ENCODE data around the gene TCEA3. TPM values are rescaled to one million over a fixed set of nuclear protein-coding genes. Genes with fewer than 3 reads are reported as not detected.

TCEA3 gene
- total RNA-seq, 4 donors from 2014 or later: 16.7 to 24.1 (median 20.9) TPM

- whole genome bisulfite sequencing: 2% methylated on average over 13 of the region's 29 CpGs
- Histone ChIP-seq H3K4me3 (peak within 1 kb of the TSS; percentile 70 to 84 (median 80)), H3K27me3 (no peaks in the 10 kb centered on the region), H3K4me1 (peaks cover 37 to 60% (median 52%) of the 10 kb centered on the region in 4 donors), H3K36me3 (peaks cover 0 to 25% (median 19%) of the 10 kb centered on the region in 4 donors), H3K9me3 (peaks cover 0 to 10% (median 1%) of the 10 kb centered on the region in 4 donors), H3K27ac (replicated peaks in 1 of 4) (peak within 1 kb of the TSS; percentile 90 to 99 (median 96))
- no peak for DNase-seq (ENCODE audit: extremely low spot score)
- intact Hi-C loops (cut with DNase I): loop anchor here (5.0 to 10.0 kb wide), 2 partner anchors 33 to 115 kb away; partner anchors contain the start of gene ASAP3
- TF ChIP-seq POLR2A (IDR thresholded peaks at IDR 0.05; ENCODE audit: low read depth) (no peak), EP300 (IDR thresholded peaks at IDR 0.05) (no peak), CTCF (IDR thresholded peaks at IDR 0.05) (no peak), POLR2AphosphoS5 (IDR thresholded peaks at IDR 0.05) (peak; percentile 42 to 72)
These were observed 55.1 kb downstream of the TCEA3 start, which contains the start of gene ZNF436 for GRCh38 chr1:23369335-23370013. Gene ZNF436 (minus strand): TSS chr1:23369836. CDS start chr1:23368005, 1,831 bp downstream.

- Histone ChIP-seq H3K36me3 (peaks cover 0 to 32% (median 26%) of the 10 kb centered on the region in 4 donors), H3K9me3 (peaks cover 0 to 17% (median 6%) of the 10 kb centered on the region in 4 donors), H3K4me1 (peaks cover 37 to 60% (median 52%) of the 10 kb centered on the region in 4 donors), H3K27me3 (no peaks in the 10 kb centered on the region), H3K27ac (replicated peaks in 1 of 4) (peak overlapping the region; percentile 90 to 99 (median 96)), H3K4me3 (peak overlapping the region; percentile 70 to 84 (median 80))
- intact Hi-C loops (cut with DNase I): loop anchor here (1.0 to 10.0 kb wide), 3 partner anchors 24 to 116 kb away; partner anchors contain the start of genes ASAP3 and HNRNPR
- peak; percentile 96 for DNase-seq (ENCODE audit: extremely low spot score)
- TF ChIP-seq EP300 (IDR thresholded peaks at IDR 0.05) (no peak), CTCF (IDR thresholded peaks at IDR 0.05) (no peak), POLR2AphosphoS5 (IDR thresholded peaks at IDR 0.05) (peak; percentile 93 to 96), POLR2A (IDR thresholded peaks at IDR 0.05; ENCODE audit: low read depth) (peak; percentile 90)
- WGBS: 0% methylated on average over 14 of the region's 61 CpGs
These were observed 55.8 kb downstream of the TCEA3 start for GRCh38 chr1:23368562-23369334.

GRCh38 chr1:23367791-23368561 lies 56.6 kb downstream of the TCEA3 start:
- Histone ChIP-seq H3K4me1 (peaks cover 37 to 60% (median 52%) of the 10 kb centered on the region in 4 donors), H3K4me3 (peak overlapping the region; percentile 70 to 84 (median 80)), H3K36me3 (peaks cover 6 to 40% (median 34%) of the 10 kb centered on the region in 4 donors), H3K27me3 (no peaks in the 10 kb centered on the region), H3K27ac (replicated peaks in 1 of 4) (peak overlapping the region; percentile 90 to 99 (median 96)), H3K9me3 (peaks cover under 1 to 25% (median 14%) of the 10 kb centered on the region in 4 donors)
- TF ChIP-seq CTCF (IDR thresholded peaks at IDR 0.05): peak in 1 of 3 experiments; percentile 9
- peak; percentile 59 for TF ChIP-seq POLR2A (IDR thresholded peaks at IDR 0.05; ENCODE audit: low read depth)
- TF ChIP-seq EP300 (IDR thresholded peaks at IDR 0.05): no peak
- peak; percentile 83 to 94 for TF ChIP-seq POLR2AphosphoS5 (IDR thresholded peaks at IDR 0.05)
- intact Hi-C loops (cut with DNase I): loop anchor here (1.0 to 10.0 kb wide), 3 partner anchors 24 to 117 kb away; partner anchors contain the start of genes ASAP3 and HNRNPR
- peak; percentile 99 for DNase-seq (ENCODE audit: extremely low spot score)
- WGBS: 1% methylated on average over 23 of the region's 41 CpGs

- intact Hi-C loops (cut with DNase I): loop anchor here (5.0 to 10.0 kb wide), 2 partner anchors 35 to 117 kb away; partner anchors contain the start of gene ASAP3
- H3K27me3 ChIP-seq: no peaks in the 10 kb centered on the region
- peak overlapping the region; percentile 70 to 84 (median 80) for H3K4me3 ChIP-seq
- peaks cover 35 to 55% (median 52%) of the 10 kb centered on the region in 4 donors for H3K4me1 ChIP-seq
- peak overlapping the region; percentile 90 to 99 (median 96) for H3K27ac ChIP-seq (replicated peaks in 1 of 4)
- DNase-seq (ENCODE audit: extremely low spot score): no peak
- WGBS: 67% methylated on average over 9 of the region's 9 CpGs
- TF ChIP-seq EP300 (IDR thresholded peaks at IDR 0.05): no peak
- no peak for TF ChIP-seq CTCF (IDR thresholded peaks at IDR 0.05)
- H3K36me3 ChIP-seq: peaks cover 11 to 45% (median 40%) of the 10 kb centered on the region in 4 donors
- H3K9me3 ChIP-seq: peaks cover 6 to 30% (median 19%) of the 10 kb centered on the region in 4 donors
These were observed 57.1 kb downstream of the TCEA3 start for GRCh38 chr1:23367451-23367790.

All from esophagus muscularis mucosa (tissue), 4 donors.